HepG2 (cell line): ENCODE measurements around the gene PRKAR1A. TPM values are rescaled to one million over a fixed set of nuclear protein-coding genes. Genes with fewer than 3 reads are reported as not detected.

Source experiments
- AKAP8 ChIP-seq: sonication (generic); formaldehyde crosslinking; IDR thresholded peaks from 2 replicates; pipeline ENCODE4 v1.5.1; 2020; ENCODE audit warnings: mild to moderate bottlenecking, missing genetic modification reagents
- ATF2 ChIP-seq: sonication (generic); formaldehyde crosslinking; IDR thresholded peaks from 2 replicates; pipeline ENCODE4 v1.4.0; 2020; ENCODE audit warnings: missing genetic modification reagents
- CBFB ChIP-seq: sonication (generic); formaldehyde crosslinking; IDR thresholded peaks from 2 replicates; pipeline ENCODE4 v1.4.0; 2020; ENCODE audit warnings: missing genetic modification reagents
- DNMT1 ChIP-seq: sonication (generic); formaldehyde crosslinking; IDR thresholded peaks from 2 replicates; pipeline ENCODE4 v1.5.1; 2020; ENCODE audit warnings: mild to moderate bottlenecking, missing genetic modification reagents
- GMEB2 ChIP-seq: IDR thresholded peaks from 2 replicates; pipeline ENCODE4 v1.6.1; 2016; ENCODE audit warnings: missing biosample characterization, missing genetic modification reagents, low read depth
- KDM1A ChIP-seq: IDR thresholded peaks from 2 replicates; pipeline ENCODE4 v1.6.1; 2016; ENCODE audit warnings: missing compliant biosample characterization
- KDM5B ChIP-seq: sonication (generic); formaldehyde crosslinking; IDR thresholded peaks from 2 replicates; pipeline ENCODE4 v1.4.0; 2020; ENCODE audit warnings: missing genetic modification reagents, mild to moderate bottlenecking, borderline replicate concordance
- MAZ ChIP-seq, 2 experiments: sonication (generic) in 1 of 2; formaldehyde crosslinking in 1 of 2; IDR thresholded peaks; 2 replicates each; pipeline versions ENCODE4 v1.5.0 to v1.6.1; 2012 to 2020; ENCODE audit warnings: low read depth in 2 of 2, mild to moderate bottlenecking in 2 of 2, borderline replicate concordance in 1 of 2, improper control_type of control experiment in 1 of 2, low read length in 1 of 2, missing genetic modification reagents in 1 of 2, moderate library complexity in 1 of 2
- POLR2AphosphoS2 ChIP-seq: IDR thresholded peaks from 2 replicates; pipeline ENCODE4 v1.6.1; 2011; ENCODE audit warnings: low read depth, low read length, improper control_type of control experiment
- POLR2G ChIP-seq: fragments of 200-400 bp; formaldehyde crosslinking; IDR thresholded peaks from 2 replicates; pipeline ENCODE4 v1.6.1; 2018; ENCODE audit warnings: mild to moderate bottlenecking, low read depth, low read length, moderate library complexity
- SSRP1 ChIP-seq: IDR thresholded peaks from 2 replicates; pipeline ENCODE4 v1.6.1; 2016; ENCODE audit warnings: control low read depth
- TEAD3 ChIP-seq: optimal IDR thresholded peaks from 2 replicates; pipeline ENCODE3; 2016; ENCODE audit warnings: borderline replicate concordance
- THAP11 ChIP-seq: IDR thresholded peaks from 2 replicates; pipeline ENCODE4 v1.6.1; 2016; ENCODE audit warnings: missing biosample characterization, missing genetic modification reagents
- TOE1 ChIP-seq: sonication (generic); formaldehyde crosslinking; IDR thresholded peaks from 2 replicates; pipeline ENCODE4 v1.4.0; 2020; ENCODE audit warnings: mild to moderate bottlenecking, missing genetic modification reagents
- ZFX ChIP-seq: sonication (generic); formaldehyde crosslinking; IDR thresholded peaks from 2 replicates; pipeline ENCODE4 v1.4.0; 2020; ENCODE audit warnings: mild to moderate bottlenecking, low read depth, missing genetic modification reagents, moderate library complexity
- ZNF142 ChIP-seq: sonication (generic); formaldehyde crosslinking; IDR thresholded peaks from 2 replicates; pipeline ENCODE4 v1.4.0; 2020; ENCODE audit warnings: missing genetic modification reagents
- ZNF33B ChIP-seq: sonication (generic); formaldehyde crosslinking; IDR thresholded peaks from 2 replicates; pipeline ENCODE4 v1.5.1; 2020; ENCODE audit warnings: mild to moderate bottlenecking, missing genetic modification reagents
- ZNF503 ChIP-seq: sonication (generic); formaldehyde crosslinking; IDR thresholded peaks from 2 replicates; pipeline ENCODE4 v1.4.0; 2020; ENCODE audit warnings: missing genetic modification reagents
- ZNF629 ChIP-seq: sonication (generic); formaldehyde crosslinking; conservative IDR thresholded peaks from 2 replicates; pipeline ENCODE4 v1.5.0; 2020; ENCODE audit warnings: missing genetic modification reagents
- ZNF652 ChIP-seq: IDR thresholded peaks from 2 replicates; pipeline ENCODE4 v1.6.1; 2016; ENCODE audit warnings: low read depth, borderline replicate concordance
- polyA plus RNA-seq, 8 experiments: library from polyadenylated mRNA; depleted of rRNA in 3 of 8; stranded (reverse) in 7 of 8; unstranded in 1 of 8; fragments of >200 nt; fragmentation: Illumina TruSeq in 4 of 8; extraction: Trizol in 4 of 8; gene quantifications; 2 replicates each; pipeline versions ENCODE4 v1.2.1 to v1.2.3, GENCODE V29; 2011 to 2016; ENCODE audit warnings: low read depth in 4 of 8, missing spikeins in 1 of 8, mixed read lengths in 1 of 8; ENCODE audit not compliant: insufficient read depth in 1 of 8
- total RNA-seq, 5 experiments: library from RNA; depleted of rRNA; stranded (reverse); fragments of >200 nt; fragmentation: Illumina TruSeq; extraction: Trizol; gene quantifications; 2 replicates each; pipeline ENCODE4 v1.2.3, GENCODE V29; 2016; ENCODE audit warnings: low read depth in 1 of 5

Gene PRKAR1A
- total and polyA plus RNA-seq, 2 of the 13 experiments (the other 11 are each of a cell fraction or from before 2014, with no cell fraction given) = 265 to 266 TPM

GRCh38 chr17:68580236-68580770 is 68.1 kb downstream of the PRKAR1A start (continued):
- TF ChIP-seq GMEB2 (no peak), CBFB (CRISPR knock-in tag) (peak; percentile 85), ZNF142 (CRISPR knock-in tag) (peak; percentile 67; the same call in 1 of the 2 replicates), AKAP8 (CRISPR knock-in tag) (no peak), TEAD3 (CRISPR knock-in tag) (peak; percentile 33), KDM1A (CRISPR knock-in tag) (peak; percentile 38; the same call in 1 of the 2 replicates), POLR2AphosphoS2 (no peak), POLR2G (0 out of 2 replicates have a peak, but pooled peaks have one; percentile 28), TOE1 (CRISPR knock-in tag) (no peak), THAP11 (CRISPR knock-in tag) (0 out of 2 replicates have a peak, but pooled peaks have one; percentile 29), ZNF33B (CRISPR knock-in tag) (no peak), KDM5B (CRISPR knock-in tag) (peak; percentile 46), ATF2 (CRISPR knock-in tag) (0 out of 2 replicates have a peak, but pooled peaks have one; percentile 19), MAZ (IDR thresholded peaks at IDR 0.05; ENCODE audit: borderline replicate concordance, low read depth, low read length) (no peak), MAZ (CRISPR knock-in tag; IDR thresholded peaks at IDR 0.05; ENCODE audit: low read depth) (peak; percentile 42; the same call in 1 of the 2 replicates), ZFX (CRISPR knock-in tag) (peak; percentile 18; the same call in 1 of the 2 replicates), ZNF629 (peak; percentile 64), ZNF503 (CRISPR knock-in tag) (peak; percentile 60; the same call in 1 of the 2 replicates), DNMT1 (CRISPR knock-in tag) (no peak), ZNF652 (CRISPR knock-in tag) (peak; percentile 81), SSRP1 (CRISPR knock-in tag) (peak; percentile 73; the same call in 1 of the 2 replicates)
